ENCODE data around the gene GMEB2. TPM values are rescaled to one million over a fixed set of nuclear protein-coding genes. Genes with fewer than 3 reads are reported as not detected.

GMEB2 gene
- total RNA-seq, 1 experiment from 2014 or later = 21.5 TPM

GRCh38 chr20:63567136-63567385 is 59.8 kb downstream of the GMEB2 start:
- POLR2A ChIA-PET = no interaction called here
- H3K36me3 ChIP-seq (ENCODE audit: control insufficient read depth, insufficient read depth, low read length) = no peaks in the 10 kb centered on the region
- no peaks in the 10 kb centered on the region for H3K27me3 ChIP-seq (replicated peaks; ENCODE audit: control insufficient read depth, insufficient read depth, low read length)
- intact Hi-C loops (cut with micrococcal nuclease; ENCODE audit: unreplicated experiment) = no loop called here
- DNase-seq = no peak
- no peak overlapping the region for H3K27ac Mint-ChIP-seq (ENCODE audit: unreplicated experiment)
- no TSS peak for BruUV-seq (replicated peaks)
- no peaks in the 10 kb centered on the region for H3K9me3 ChIP-seq
- no peaks in the 10 kb centered on the region for H3K4me1 ChIP-seq
- no peak overlapping the region for H3K4me3 Mint-ChIP-seq (ENCODE audit: unreplicated experiment)
- no peak for TF ChIP-seq CTCF (IDR thresholded peaks at IDR 0.05; ENCODE audit: insufficient read depth in 1 of 2, low read depth in 1 of 2, low read length in 1 of 2, severe bottlenecking in 1 of 2, unreplicated experiment in 1 of 2)
- H3K4me3 ChIP-seq (ENCODE audit: low read depth, low read length) = no peak overlapping the region
- H3K27me3 Mint-ChIP-seq (ENCODE audit: insufficient read depth, unreplicated experiment) = no peaks in the 10 kb centered on the region
- H3K36me3 Mint-ChIP-seq (ENCODE audit: insufficient read depth, unreplicated experiment) = peaks cover 19% of the 10 kb centered on the region
- CTCF ChIA-PET = no interaction called here
- no peaks in the 10 kb centered on the region for H3K4me1 Mint-ChIP-seq (ENCODE audit: low read depth, unreplicated experiment)
- H3K9me3 Mint-ChIP-seq (ENCODE audit: unreplicated experiment) = no peaks in the 10 kb centered on the region

GRCh38 chr20:63566395-63567135 is 60.3 kb downstream of the GMEB2 start:
- BruUV-seq (replicated peaks) = no TSS peak
- Mint-ChIP-seq H3K9me3 (ENCODE audit: unreplicated experiment) (no peaks in the 10 kb centered on the region), H3K36me3 (ENCODE audit: insufficient read depth, unreplicated experiment) (peaks cover 19% of the 10 kb centered on the region), H3K4me1 (ENCODE audit: low read depth, unreplicated experiment) (no peaks in the 10 kb centered on the region), H3K27ac (ENCODE audit: unreplicated experiment) (no peak overlapping the region), H3K27me3 (ENCODE audit: insufficient read depth, unreplicated experiment) (no peaks in the 10 kb centered on the region), H3K4me3 (ENCODE audit: unreplicated experiment) (no peak overlapping the region)
- H3K4me3 ChIP-seq (ENCODE audit: low read depth, low read length) = no peak overlapping the region
- CTCF ChIA-PET = interaction anchor here (0.6 kb wide), 1 partner anchor 28 kb away, joined by 5 read pairs; no protein-coding TSS in a partner anchor
- no peaks in the 10 kb centered on the region for H3K9me3 ChIP-seq
- POLR2A ChIA-PET = interaction anchor here (0.5 kb wide), 1 partner anchor 142 kb away, joined by 3 read pairs; no protein-coding TSS in a partner anchor
- no peak for DNase-seq
- no peaks in the 10 kb centered on the region for H3K4me1 ChIP-seq
- H3K27me3 ChIP-seq (replicated peaks; ENCODE audit: control insufficient read depth, insufficient read depth, low read length) = no peaks in the 10 kb centered on the region
- no peaks in the 10 kb centered on the region for H3K36me3 ChIP-seq (ENCODE audit: control insufficient read depth, insufficient read depth, low read length)
- no peak for TF ChIP-seq CTCF (IDR thresholded peaks at IDR 0.05; ENCODE audit: insufficient read depth in 1 of 2, low read depth in 1 of 2, low read length in 1 of 2, severe bottlenecking in 1 of 2, unreplicated experiment in 1 of 2)
- intact Hi-C loops (cut with micrococcal nuclease; ENCODE audit: unreplicated experiment) = no loop called here

- no peaks in the 10 kb centered on the region for H3K4me1 Mint-ChIP-seq (ENCODE audit: low read depth, unreplicated experiment)
- no peaks in the 10 kb centered on the region for H3K27me3 ChIP-seq (replicated peaks; ENCODE audit: control insufficient read depth, insufficient read depth, low read length)
- no peaks in the 10 kb centered on the region for H3K9me3 Mint-ChIP-seq (ENCODE audit: unreplicated experiment)
- no peaks in the 10 kb centered on the region for H3K4me1 ChIP-seq
- ChIA-PET CTCF (interaction anchor here (0.6 kb wide), 1 partner anchor 27 kb away, joined by 5 read pairs; no protein-coding TSS in a partner anchor), POLR2A (interaction anchor here (0.5 kb wide), 1 partner anchor 143 kb away, joined by 3 read pairs; no protein-coding TSS in a partner anchor)
- no peak overlapping the region for H3K27ac Mint-ChIP-seq (ENCODE audit: unreplicated experiment)
- no peaks in the 10 kb centered on the region for H3K9me3 ChIP-seq
- no peaks in the 10 kb centered on the region for H3K36me3 ChIP-seq (ENCODE audit: control insufficient read depth, insufficient read depth, low read length)
- no peaks in the 10 kb centered on the region for H3K27me3 Mint-ChIP-seq (ENCODE audit: insufficient read depth, unreplicated experiment)
- no peak for DNase-seq
- H3K4me3 ChIP-seq (ENCODE audit: low read depth, low read length) = no peak overlapping the region
- no peak for TF ChIP-seq CTCF (IDR thresholded peaks at IDR 0.05; ENCODE audit: insufficient read depth in 1 of 2, low read depth in 1 of 2, low read length in 1 of 2, severe bottlenecking in 1 of 2, unreplicated experiment in 1 of 2)
- intact Hi-C loops (cut with micrococcal nuclease; ENCODE audit: unreplicated experiment) = no loop called here
- no peak overlapping the region for H3K4me3 Mint-ChIP-seq (ENCODE audit: unreplicated experiment)
- peaks cover 19% of the 10 kb centered on the region for H3K36me3 Mint-ChIP-seq (ENCODE audit: insufficient read depth, unreplicated experiment)
- no TSS peak for BruUV-seq (replicated peaks)
These were observed 61.1 kb downstream of the GMEB2 start for GRCh38 chr20:63565699-63566335.

Data from Caco-2 (cell line).